Stomach (tissue), 9 donors: ENCODE data around the gene GABRG3. TPM values are rescaled to one million over a fixed set of nuclear protein-coding genes. Genes with fewer than 3 reads are reported as not detected.

ENCODE experiments used
- DNase-seq, 2 donors: peaks; one replicate each; pipeline versions ENCODE4 v3.0.0 to v3.0.0-alpha.2; 2013 to 2019
- H3K27ac ChIP-seq, 5 donors: fragments of 200-600 bp in 4 of 5; sonication (generic) in 4 of 5; one replicate each; pipeline ENCODE4 v1.5.1; 2013 to 2019; ENCODE audit warnings: mild to moderate bottlenecking in 1 of 5, moderate library complexity in 1 of 5
- H3K27me3 ChIP-seq, 3 donors: fragments of 200-600 bp; sonication (generic); one replicate each; pipeline ENCODE4 v1.5.1; 2017 to 2019; ENCODE audit warnings: mixed run types in 1 of 3
- H3K36me3 ChIP-seq, 4 donors: fragments of 200-600 bp; sonication (generic); 1 replicate in 3 of 4; 2 replicates in 1 of 4; pipeline ENCODE4 v1.5.1; 2016 to 2019
- H3K4me1 ChIP-seq, 4 donors: fragments of 200-600 bp; sonication (generic); one replicate each; pipeline ENCODE4 v1.5.1; 2016 to 2019
- H3K4me3 ChIP-seq, 4 donors: fragments of 200-600 bp; sonication (generic) in 3 of 4; one replicate each; pipeline ENCODE4 v1.5.1; 2016 to 2019; ENCODE audit warnings: mild to moderate bottlenecking in 1 of 4
- H3K9me3 ChIP-seq, 4 donors: fragments of 200-600 bp; sonication (generic); one replicate each; pipeline ENCODE4 v1.5.1; 2016 to 2019
- CTCF ChIP-seq, 7 experiments: fragments of 450-650 bp in 4 of 7; fragments of 200-600 bp in 3 of 7; sonication (generic) in 3 of 7; IDR thresholded peaks; one replicate each; pipeline ENCODE4 v1.5.1; 2016 to 2019; ENCODE audit warnings: antibody characterized with exemption in 7 of 7, control low read depth in 2 of 7, mild to moderate bottlenecking in 1 of 7
- EP300 ChIP-seq: sonication (generic); formaldehyde crosslinking; IDR thresholded peaks from one replicate; pipeline ENCODE4 v1.6.1; 2017; ENCODE audit warnings: antibody characterized with exemption
- POLR2A ChIP-seq, 4 donors: fragments of 450-650 bp; IDR thresholded peaks; one replicate each; pipeline ENCODE4 v1.6.1; 2016; ENCODE audit warnings: antibody characterized with exemption in 4 of 4, control low read depth in 2 of 4, mild to moderate bottlenecking in 1 of 4, moderate library complexity in 1 of 4
- POLR2AphosphoS5 ChIP-seq, 3 donors: sonication (generic); formaldehyde crosslinking; IDR thresholded peaks; one replicate each; pipeline ENCODE4 v1.6.1; 2016; ENCODE audit warnings: antibody characterized with exemption in 3 of 3
- WGBS, 5 donors: extraction: QIAGEN DNeasy Blood & Tissue Kit in 3 of 5; methylation state at CpG; one replicate each; pipeline versions ENCODE4 v1.1.5 to v1.1.7; 2013 to 2018; 5-methylcytosine and 5-hydroxymethylcytosine counted together
- intact Hi-C: fragments of 100-400 bp; cut with DNase I; formaldehyde crosslinking; loops from one replicate; pipeline ENCODE4 v1.15.1; 2023; ENCODE audit warnings: low total_unique reads
- polyA plus RNA-seq, 3 donors: library from polyadenylated mRNA; stranded (reverse); fragments of 200-250 nt; gene quantifications; one replicate each; pipeline ENCODE4 v1.2.3, GENCODE V29; 2013
- total RNA-seq, 5 donors: library from RNA; depleted of rRNA; stranded (reverse); fragments of >200 nt; gene quantifications; one replicate each; pipeline versions ENCODE4 v1.1.0 to v1.2.3, GENCODE V29; 2014 to 2016
- donor health status: healthy with polysubstance abuse.
- donor health status: Bipolar disorder and iron deficiency.
- donor health status: healthy.

Gene GABRG3
- total and polyA plus RNA-seq, 8 donors = 0.37 to 1.5 TPM; not detected in 6

- WGBS, 5 donors = 83 to 90% (median 88%) methylated on average over 4 of the region's 4 CpGs
- H3K4me3 ChIP-seq = no peak overlapping the region
- no peak overlapping the region for H3K27ac ChIP-seq
- intact Hi-C loops = no loop called here
- DNase-seq = no peak
- H3K36me3 ChIP-seq = no peaks in the 10 kb centered on the region
- H3K27me3 ChIP-seq = no peaks in the 10 kb centered on the region
- no peak for TF ChIP-seq POLR2A (IDR thresholded peaks at IDR 0.05)
- H3K9me3 ChIP-seq = peaks cover 0 to 9% (median 6%) of the 10 kb centered on the region in 4 donors
- no peaks in the 10 kb centered on the region for H3K4me1 ChIP-seq
Observed at GRCh38 chr15:27134481-27134880, 163.5 kb downstream of the GABRG3 start.

- Histone ChIP-seq H3K27me3 (no peaks in the 10 kb centered on the region), H3K9me3 (peaks cover 0 to 16% (median 5%) of the 10 kb centered on the region in 4 donors), H3K4me3 (no peak overlapping the region), H3K4me1 (no peaks in the 10 kb centered on the region), H3K36me3 (no peaks in the 10 kb centered on the region), H3K27ac (no peak overlapping the region)
- TF ChIP-seq POLR2A (IDR thresholded peaks at IDR 0.05) (no peak), EP300 (no peak)
- intact Hi-C loops = no loop called here
- no peak for DNase-seq
- WGBS, 5 donors = 43 to 72% (median 64%) methylated on average over 1 of the region's 1 CpG
Observed at GRCh38 chr15:27135151-27135550, 164.2 kb downstream of the GABRG3 start.

GRCh38 chr15:27137127-27137526 is 166.1 kb downstream of the GABRG3 start:
- Histone ChIP-seq H3K4me1 (no peaks in the 10 kb centered on the region), H3K36me3 (no peaks in the 10 kb centered on the region), H3K4me3 (no peak overlapping the region), H3K9me3 (peaks cover 0 to 16% (median 5%) of the 10 kb centered on the region in 4 donors), H3K27ac (no peak overlapping the region), H3K27me3 (no peaks in the 10 kb centered on the region)
- DNase-seq = no peak
- intact Hi-C loops = no loop called here
- WGBS, 5 donors = 43 to 54% (median 47%) methylated on average over 5 of the region's 5 CpGs
- TF ChIP-seq EP300 (no peak), POLR2A (IDR thresholded peaks at IDR 0.05) (no peak), CTCF (IDR thresholded peaks at IDR 0.05) (no peak), POLR2AphosphoS5 (IDR thresholded peaks at IDR 0.05) (no peak)

- no peaks in the 10 kb centered on the region for H3K4me1 ChIP-seq
- H3K27me3 ChIP-seq = no peaks in the 10 kb centered on the region
- H3K36me3 ChIP-seq = no peaks in the 10 kb centered on the region
- H3K9me3 ChIP-seq = peaks cover 0 to 40% (median 6%) of the 10 kb centered on the region in 4 donors
- TF ChIP-seq POLR2A (IDR thresholded peaks at IDR 0.05) (no peak), EP300 (no peak), POLR2AphosphoS5 (IDR thresholded peaks at IDR 0.05) (no peak), CTCF (IDR thresholded peaks at IDR 0.05) (no peak)
- no peak overlapping the region for H3K4me3 ChIP-seq
- WGBS, 5 donors = 72 to 95% (median 91%) methylated on average over 1 of the region's 1 CpG
- no peak for DNase-seq
- no peak overlapping the region for H3K27ac ChIP-seq
- intact Hi-C loops = no loop called here
Observed at GRCh38 chr15:27165590-27165989, 194.6 kb downstream of the GABRG3 start.

- intact Hi-C loops = no loop called here
Observed at GRCh38 chr15:27166917-27167316, 195.9 kb downstream of the GABRG3 start.

More at GRCh38 chr15:27166917-27167316, 195.9 kb downstream of the GABRG3 start:
- Histone ChIP-seq H3K9me3 (peaks cover 0 to 36% (median 6%) of the 10 kb centered on the region in 4 donors), H3K4me3 (no peak overlapping the region), H3K36me3 (no peaks in the 10 kb centered on the region), H3K27me3 (no peaks in the 10 kb centered on the region), H3K4me1 (no peaks in the 10 kb centered on the region), H3K27ac (no peak overlapping the region)
- 46 to 72% (median 64%) methylated on average over 4 of the region's 4 CpGs for WGBS, 5 donors
- DNase-seq = no peak
- TF ChIP-seq POLR2A (IDR thresholded peaks at IDR 0.05) (no peak), EP300 (no peak), CTCF (IDR thresholded peaks at IDR 0.05) (no peak), POLR2AphosphoS5 (IDR thresholded peaks at IDR 0.05) (no peak)
